Measurements from ENCODE around the gene SIL1. TPM values are rescaled to one million over a fixed set of nuclear protein-coding genes. Genes with fewer than 3 reads are reported as not detected.

SIL1 gene
- total and polyA plus RNA-seq, 9 of the 15 experiments (the other 6 are each of a cell fraction or from before 2014, with no cell fraction given) = 1.3 to 30.5 (median 18.1) TPM

GRCh38 chr5:139125991-139126390, 72.2 kb downstream of the SIL1 start:
- Histone ChIP-seq H3K9me3 (replicated peaks; ENCODE audit: control insufficient read depth, insufficient read depth, low read depth, low read length) (no peaks in the 10 kb centered on the region), H4K20me1 (replicated peaks; ENCODE audit: control insufficient read depth, insufficient read depth, low read length) (no peaks in the 10 kb centered on the region), H3K4me3 (no peak overlapping the region), H2AFZ (ENCODE audit: low read depth, low read length) (no peak overlapping the region), H3K9ac (ENCODE audit: insufficient read depth in 1 of 2, low read depth in 2 of 2, low read length in 2 of 2) (no peak overlapping the region), H3K27me3 (ENCODE audit: control insufficient read depth in 2 of 2, insufficient read depth in 2 of 2, low read length in 2 of 2) (no peaks in the 10 kb centered on the region), H3K36me3 (ENCODE audit: control insufficient read depth, insufficient read depth, low read length) (peaks cover 2% of the 10 kb centered on the region; the same call in 1 of the 3 replicates), H3K79me2 (ENCODE audit: control insufficient read depth, insufficient read depth, low read length) (no peaks in the 10 kb centered on the region), H3K4me2 (ENCODE audit: insufficient read depth, low read length) (no peak overlapping the region), H3K27ac (ENCODE audit: extremely low read depth, low read depth, low read length) (no peak overlapping the region), H3K4me1 (replicated peaks in 1 of 2; ENCODE audit: control insufficient read depth in 2 of 2, insufficient read depth in 2 of 2, low read length in 2 of 2) (no peaks in the 10 kb centered on the region), H3K9me1 (ENCODE audit: control insufficient read depth, insufficient read depth, low read length) (no peaks in the 10 kb centered on the region)
- ChIA-PET POLR2A (interaction anchor here (0.8 to 2.2 kb wide), 3 partner anchors 9 to 760 kb away, joined by 3 to 9 read pairs (median 5); no protein-coding TSS in a partner anchor), CTCF (ENCODE audit: low intra/inter-chr PET ratio) (no interaction called here)
- BruUV-seq (replicated peaks) = no TSS peak
- TF ChIP-seq SP1 (CRISPR knock-in tag; IDR thresholded peaks at IDR 0.05) = no peak
- no peak for TF ChIP-seq ETS1 (conservative IDR thresholded peaks at IDR 0.05; ENCODE audit: control insufficient read depth, low read depth, low read length)
- TF ChIP-seq GABPB2 (CRISPR knock-in tag; conservative IDR thresholded peaks at IDR 0.05) = no peak
- no peak for TF ChIP-seq KLF10 (CRISPR knock-in tag; IDR thresholded peaks at IDR 0.05)
- TF ChIP-seq ASH1L (IDR thresholded peaks at IDR 0.05; ENCODE audit: borderline replicate concordance, low read depth, partially characterized antibody) = no peak
- TF ChIP-seq SMC3 (conservative IDR thresholded peaks at IDR 0.05; ENCODE audit: insufficient read depth, low read depth, low read length) = no peak
- TF ChIP-seq DDX20 (tag; IDR thresholded peaks at IDR 0.05; ENCODE audit: low read depth) = no peak
- no peak for TF ChIP-seq CHCHD3 (CRISPR knock-in tag; IDR thresholded peaks at IDR 0.05)
- TF ChIP-seq PTRF (tag; IDR thresholded peaks at IDR 0.05) = no peak
- no peak for TF ChIP-seq ZNF316 (IDR thresholded peaks at IDR 0.05)
- TF ChIP-seq GATAD2A (IDR thresholded peaks at IDR 0.05) = no peak
- no peak for TF ChIP-seq ZNF512 (tag; IDR thresholded peaks at IDR 0.05)
- TF ChIP-seq RFX5 (IDR thresholded peaks at IDR 0.05; ENCODE audit: low read depth, low read length) = no peak
- no peak for TF ChIP-seq NRF1 (conservative IDR thresholded peaks at IDR 0.05 in 1 of 2, IDR thresholded peaks at IDR 0.05 in 1 of 2)
- no peak for TF ChIP-seq GTF2B (IDR thresholded peaks at IDR 0.05; ENCODE audit: extremely low read depth, insufficient read length)
- in situ Hi-C loops (cut with MboI) (no loop called here), intact Hi-C loops (cut with micrococcal nuclease) (no loop called here)
- ATAC-seq = no peak
- no peak for FAIRE-seq
- no peak for DNase-seq (ENCODE audit: extremely low read depth in 1 of 4, low spot score in 3 of 4)
- WGBS (ENCODE audit: insufficient coverage, low coverage, missing lambda C conversion rate) = 13% methylated on average over 1 of the region's 1 CpG
